ENCODE results near the gene FLNC.

DNA sequence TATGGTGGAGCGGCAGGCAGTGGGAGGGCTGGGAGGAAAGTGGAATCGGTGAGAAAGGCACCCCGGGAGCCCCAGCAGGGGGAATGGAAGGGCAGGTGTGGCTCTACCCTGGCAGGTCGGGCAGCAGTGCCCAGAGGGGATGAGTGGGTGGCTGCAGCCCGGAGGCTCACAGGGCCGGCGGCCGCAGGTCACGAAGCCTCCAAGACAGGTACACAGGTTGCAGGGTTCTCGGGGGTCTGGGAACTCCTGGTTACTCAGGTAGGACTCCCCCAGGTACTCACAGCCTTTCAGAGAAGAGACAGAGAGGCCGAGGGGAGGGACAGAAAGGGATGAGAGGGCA is 58.5 kb downstream of the FLNC start:
- TF ChIP-seq PKNOX1 (IDR thresholded peaks at IDR 0.05) (no peak), HDGF (IDR thresholded peaks at IDR 0.05; ENCODE audit: borderline replicate concordance) (no peak), BHLHE40 (IDR thresholded peaks at IDR 0.05; ENCODE audit: borderline replicate concordance) (no peak), SP1 (IDR thresholded peaks at IDR 0.05) (no peak), FOXK2 (IDR thresholded peaks at IDR 0.05) (no peak), FOXM1 (IDR thresholded peaks at IDR 0.05; ENCODE audit: borderline replicate concordance) (no peak), ELF4 (IDR thresholded peaks at IDR 0.05) (no peak), NFRKB (IDR thresholded peaks at IDR 0.05) (no peak), L3MBTL2 (conservative IDR thresholded peaks at IDR 0.05) (no peak), SUZ12 (IDR thresholded peaks at IDR 0.05) (no peak), ZNF384 (IDR thresholded peaks at IDR 0.05) (no peak), TARDBP (IDR thresholded peaks at IDR 0.05) (no peak)
